Measurements from ENCODE around the gene TTC7B.

The TTC7B gene

DNA sequence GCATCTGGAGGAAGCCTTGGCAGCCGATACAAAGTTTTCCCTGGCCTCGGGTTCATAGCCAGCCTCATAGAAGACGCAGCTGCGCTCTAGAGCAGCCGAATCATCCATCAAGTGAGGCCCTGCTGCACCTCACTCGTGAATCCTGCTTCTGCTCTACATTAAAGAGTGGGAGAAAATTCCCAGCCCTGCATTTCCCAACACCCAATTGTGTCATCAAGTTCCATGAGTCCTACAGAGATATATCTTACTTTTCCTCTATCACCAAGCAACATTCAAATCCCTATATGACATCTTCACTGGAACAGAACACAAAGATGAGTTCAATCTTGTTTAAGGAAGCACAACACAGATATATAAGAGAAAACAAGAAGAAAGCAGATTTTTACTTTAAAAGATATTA, 139.3 kb downstream of the TTC7B start:
- no peaks in the 10 kb centered on the region for H3K9me3 Mint-ChIP-seq
- no peaks in the 10 kb centered on the region for H3K27me3 Mint-ChIP-seq
- H3K36me3 Mint-ChIP-seq (ENCODE audit: insufficient read depth): peaks cover 1% of the 10 kb centered on the region
- H3K4me1 Mint-ChIP-seq: peaks cover 11% of the 10 kb centered on the region
- no peak for ATAC-seq (replicated peaks; ENCODE audit: extremely low read depth, poor library complexity, severe bottlenecking)
- H3K27ac Mint-ChIP-seq (ENCODE audit: low read depth): no peak overlapping the region
- H3K4me3 Mint-ChIP-seq: no peak overlapping the region
- DNase-seq (ENCODE audit: low spot score in 2 of 2): no peak

DNA sequence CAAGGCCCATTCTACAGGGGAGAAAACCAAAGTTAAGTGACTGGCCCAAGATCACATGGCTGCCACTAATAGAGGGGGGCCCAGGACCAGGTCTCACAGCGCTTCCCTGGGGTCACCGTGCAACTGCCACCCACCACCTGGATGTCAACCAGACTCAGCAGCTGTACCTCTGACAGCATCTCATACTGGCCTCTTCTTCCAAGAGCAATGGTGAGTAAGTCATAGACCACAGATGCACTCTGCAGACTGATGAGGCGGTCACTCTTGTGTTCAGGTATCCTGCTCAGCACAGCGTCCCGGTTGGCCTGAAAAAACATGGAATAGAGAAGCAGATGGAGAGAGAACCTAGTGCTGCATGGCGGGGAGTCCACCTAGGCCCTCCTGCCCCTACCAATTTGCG, 139.9 kb downstream of the TTC7B start:
- H3K27me3 Mint-ChIP-seq: no peaks in the 10 kb centered on the region
- no peak overlapping the region for H3K27ac Mint-ChIP-seq (ENCODE audit: low read depth)
- no peaks in the 10 kb centered on the region for H3K9me3 Mint-ChIP-seq
- ATAC-seq (replicated peaks; ENCODE audit: extremely low read depth, poor library complexity, severe bottlenecking) (no peak), DNase-seq (ENCODE audit: low spot score in 2 of 2) (no peak)
- peaks cover 11% of the 10 kb centered on the region for H3K4me1 Mint-ChIP-seq
- peaks cover 1% of the 10 kb centered on the region for H3K36me3 Mint-ChIP-seq (ENCODE audit: insufficient read depth)
- H3K4me3 Mint-ChIP-seq: no peak overlapping the region

DNA sequence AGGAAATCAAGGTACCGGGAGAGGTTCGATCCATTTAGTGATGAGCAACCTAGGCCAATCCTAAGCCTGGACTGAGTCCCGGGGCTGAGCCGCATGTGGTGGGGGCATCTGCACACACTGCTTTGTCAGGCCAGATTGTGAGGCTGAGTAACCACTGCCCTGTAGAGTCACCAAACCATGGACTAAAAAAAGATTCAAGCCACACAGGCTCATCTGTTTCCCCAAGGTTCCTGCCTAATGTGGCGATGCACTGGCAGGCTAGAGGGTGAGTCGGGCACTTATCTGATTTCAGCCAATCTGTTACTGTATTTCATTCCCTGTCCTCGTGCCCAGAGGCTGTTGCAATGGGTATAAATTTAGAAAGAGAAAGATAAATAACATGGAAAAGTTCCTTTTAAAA, 140.8 kb downstream of the TTC7B start:
- no peaks in the 10 kb centered on the region for H3K27me3 Mint-ChIP-seq
- ATAC-seq (replicated peaks; ENCODE audit: extremely low read depth, poor library complexity, severe bottlenecking) (no peak), DNase-seq (ENCODE audit: low spot score in 2 of 2) (no peak)
- H3K36me3 Mint-ChIP-seq (ENCODE audit: insufficient read depth): peaks cover 1% of the 10 kb centered on the region
- no peak overlapping the region for H3K4me3 Mint-ChIP-seq
- no peak overlapping the region for H3K27ac Mint-ChIP-seq (ENCODE audit: low read depth)
- peaks cover 11% of the 10 kb centered on the region for H3K4me1 Mint-ChIP-seq
- H3K9me3 Mint-ChIP-seq: no peaks in the 10 kb centered on the region

DNA sequence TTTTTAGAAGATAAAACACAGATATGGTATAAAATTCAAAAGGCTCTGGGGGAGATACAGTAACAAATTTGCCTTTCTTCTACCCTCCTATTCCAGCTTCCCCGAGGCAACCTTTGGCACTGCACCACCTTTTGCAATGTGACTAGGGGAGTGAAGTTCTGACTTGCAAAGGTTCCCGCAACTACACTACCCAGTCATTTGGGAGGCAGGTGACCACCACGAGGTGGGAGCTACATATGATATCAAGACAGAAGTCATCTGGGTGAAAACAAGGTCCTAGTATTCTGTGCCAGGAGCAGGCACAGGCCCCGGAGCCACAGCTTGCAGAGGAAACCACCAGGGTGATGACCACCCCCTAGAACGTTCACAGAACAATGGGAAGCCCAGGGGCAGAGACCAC, 141.5 kb downstream of the TTC7B start:
- ATAC-seq (replicated peaks; ENCODE audit: extremely low read depth, poor library complexity, severe bottlenecking): no peak
- no peaks in the 10 kb centered on the region for H3K27me3 Mint-ChIP-seq
- no peaks in the 10 kb centered on the region for H3K9me3 Mint-ChIP-seq
- peaks cover 11% of the 10 kb centered on the region for H3K4me1 Mint-ChIP-seq
- peaks cover 1% of the 10 kb centered on the region for H3K36me3 Mint-ChIP-seq (ENCODE audit: insufficient read depth)
- H3K27ac Mint-ChIP-seq (ENCODE audit: low read depth): no peak overlapping the region
- DNase-seq (ENCODE audit: low spot score in 2 of 2): no peak
- no peak overlapping the region for H3K4me3 Mint-ChIP-seq

DNA sequence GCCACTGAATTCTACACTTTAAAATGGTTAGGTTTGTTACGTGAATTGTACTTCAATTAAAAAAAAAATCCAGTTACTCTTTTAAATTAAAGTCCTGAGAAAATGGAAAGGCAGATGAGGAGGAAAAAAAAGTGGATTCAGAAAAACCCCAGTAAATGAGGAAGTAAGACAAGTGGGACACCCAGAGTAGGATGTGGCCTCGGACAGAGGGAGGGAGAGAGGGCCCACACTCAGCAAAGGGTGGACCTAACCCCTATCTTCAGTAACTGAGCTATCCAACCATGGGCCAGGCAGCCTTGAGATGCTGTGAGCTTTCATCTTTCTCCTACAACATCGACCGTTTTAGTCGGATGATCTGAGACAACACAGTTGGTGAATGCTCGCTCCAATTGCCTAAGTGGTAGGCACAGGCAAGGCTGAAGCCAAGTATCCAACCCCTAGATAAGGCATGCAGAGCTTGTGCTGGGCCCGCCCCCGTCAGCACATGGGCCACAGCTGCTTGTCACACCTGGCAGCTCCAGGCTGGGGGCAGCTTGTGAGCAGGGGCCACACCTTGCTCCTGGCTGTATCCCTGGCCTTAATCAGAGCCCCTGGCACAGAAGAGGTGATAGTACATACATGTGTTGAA, 142.1 kb downstream of the TTC7B start:
- Mint-ChIP-seq H3K27ac (ENCODE audit: low read depth) (no peak overlapping the region), H3K4me3 (no peak overlapping the region), H3K36me3 (ENCODE audit: insufficient read depth) (peaks cover 1% of the 10 kb centered on the region), H3K9me3 (no peaks in the 10 kb centered on the region), H3K27me3 (no peaks in the 10 kb centered on the region), H3K4me1 (peaks cover 11% of the 10 kb centered on the region)
- no peak for ATAC-seq (replicated peaks; ENCODE audit: extremely low read depth, poor library complexity, severe bottlenecking)
- no peak for DNase-seq (ENCODE audit: low spot score in 2 of 2)

DNA sequence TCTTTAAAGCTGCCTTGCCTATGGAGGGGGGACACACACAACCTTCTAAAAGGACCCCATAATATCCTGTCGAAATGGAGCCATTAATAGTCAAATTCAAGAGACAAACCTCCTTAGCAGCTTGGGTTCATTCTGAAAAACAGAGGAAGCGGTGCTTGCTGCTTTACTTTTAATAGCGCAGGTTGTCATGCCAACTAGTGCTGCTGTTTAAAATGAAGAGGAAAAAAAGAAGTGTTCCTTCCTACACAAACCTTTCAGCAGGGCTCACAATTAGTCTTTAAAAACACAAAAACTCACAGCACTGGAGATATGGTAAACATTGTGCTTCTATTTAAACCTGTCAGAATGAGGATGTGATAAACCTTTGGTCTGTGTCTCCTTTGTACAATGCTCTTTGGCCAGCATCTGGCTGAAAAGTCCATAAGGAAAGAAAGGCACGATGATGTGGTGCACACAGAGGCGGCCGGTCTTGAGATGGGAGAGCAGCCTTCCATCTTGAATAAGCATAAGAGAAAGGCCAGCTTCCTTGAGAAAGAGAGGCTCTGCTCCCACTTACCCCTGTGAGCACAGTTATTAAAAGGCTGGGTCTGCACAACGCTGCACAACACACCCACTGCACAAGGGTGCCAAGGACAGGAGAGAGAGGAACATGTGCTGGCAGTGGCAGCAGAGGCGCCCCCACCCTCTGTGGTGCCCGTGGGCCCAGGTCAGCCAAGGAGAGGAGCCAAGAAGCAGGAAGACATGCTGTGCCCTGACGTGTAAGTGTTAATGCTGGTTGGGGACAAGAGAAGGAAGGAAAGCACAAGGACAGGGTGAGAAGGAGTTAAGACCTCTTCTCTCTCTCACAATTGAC, 144.6 kb downstream of the TTC7B start:
- no peak overlapping the region for H3K27ac Mint-ChIP-seq (ENCODE audit: low read depth)
- ATAC-seq (replicated peaks; ENCODE audit: extremely low read depth, poor library complexity, severe bottlenecking): no peak
- no peak for DNase-seq (ENCODE audit: low spot score in 2 of 2)
- H3K4me1 Mint-ChIP-seq: no peaks in the 10 kb centered on the region
- no peaks in the 10 kb centered on the region for H3K27me3 Mint-ChIP-seq
- H3K4me3 Mint-ChIP-seq: no peak overlapping the region
- no peaks in the 10 kb centered on the region for H3K9me3 Mint-ChIP-seq
- H3K36me3 Mint-ChIP-seq (ENCODE audit: insufficient read depth): peaks cover 1% of the 10 kb centered on the region

DNA sequence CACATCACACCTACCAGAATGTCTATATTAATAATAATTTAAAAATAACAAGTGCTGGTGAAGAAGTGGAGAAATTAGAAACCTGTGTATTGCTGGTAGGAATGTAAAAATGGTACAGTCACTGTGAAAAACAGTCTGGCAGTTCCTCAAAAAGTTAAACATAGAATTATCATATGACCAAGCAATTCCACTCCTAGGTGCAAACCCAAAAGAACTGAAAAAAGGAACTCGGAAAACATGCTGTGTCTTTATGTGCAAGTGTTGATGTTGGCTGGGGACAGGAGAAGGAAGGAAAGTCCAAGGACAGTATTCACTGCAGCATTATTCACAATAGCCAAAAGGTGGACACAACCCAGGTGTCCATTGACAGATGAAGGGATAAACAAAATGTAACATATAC, 146.5 kb downstream of the TTC7B start:
- Mint-ChIP-seq H3K9me3 (no peaks in the 10 kb centered on the region), H3K27me3 (no peaks in the 10 kb centered on the region), H3K4me1 (no peaks in the 10 kb centered on the region), H3K27ac (ENCODE audit: low read depth) (no peak overlapping the region), H3K4me3 (no peak overlapping the region), H3K36me3 (ENCODE audit: insufficient read depth) (no peaks in the 10 kb centered on the region)
- DNase-seq (ENCODE audit: low spot score in 2 of 2): no peak
- ATAC-seq (replicated peaks; ENCODE audit: extremely low read depth, poor library complexity, severe bottlenecking): no peak

DNA sequence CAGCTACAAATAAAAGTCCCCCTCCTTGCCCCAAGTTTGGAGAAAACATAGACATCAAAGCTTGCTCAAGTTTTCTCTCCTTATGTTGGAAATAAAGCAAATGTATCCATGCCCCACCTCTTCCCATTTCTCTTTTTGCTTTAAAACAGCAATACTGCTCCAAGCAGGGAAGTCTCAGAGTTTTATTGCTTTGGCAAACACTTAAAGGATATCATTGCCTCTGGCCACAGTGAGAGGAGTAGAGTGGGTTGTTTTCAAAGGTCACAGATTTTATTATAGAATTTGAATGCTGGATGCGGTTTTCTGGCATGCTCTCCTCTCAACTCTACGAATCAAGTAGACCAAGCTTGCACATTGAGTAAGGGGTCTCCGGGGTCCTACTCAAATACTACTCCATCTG, 149.7 kb downstream of the TTC7B start:
- Mint-ChIP-seq H3K4me1 (no peaks in the 10 kb centered on the region), H3K27me3 (no peaks in the 10 kb centered on the region), H3K4me3 (no peak overlapping the region), H3K27ac (ENCODE audit: low read depth) (no peak overlapping the region), H3K36me3 (ENCODE audit: insufficient read depth) (no peaks in the 10 kb centered on the region), H3K9me3 (no peaks in the 10 kb centered on the region)
- DNase-seq (ENCODE audit: low spot score in 2 of 2) (no peak), ATAC-seq (replicated peaks; ENCODE audit: extremely low read depth, poor library complexity, severe bottlenecking) (no peak)

DNA sequence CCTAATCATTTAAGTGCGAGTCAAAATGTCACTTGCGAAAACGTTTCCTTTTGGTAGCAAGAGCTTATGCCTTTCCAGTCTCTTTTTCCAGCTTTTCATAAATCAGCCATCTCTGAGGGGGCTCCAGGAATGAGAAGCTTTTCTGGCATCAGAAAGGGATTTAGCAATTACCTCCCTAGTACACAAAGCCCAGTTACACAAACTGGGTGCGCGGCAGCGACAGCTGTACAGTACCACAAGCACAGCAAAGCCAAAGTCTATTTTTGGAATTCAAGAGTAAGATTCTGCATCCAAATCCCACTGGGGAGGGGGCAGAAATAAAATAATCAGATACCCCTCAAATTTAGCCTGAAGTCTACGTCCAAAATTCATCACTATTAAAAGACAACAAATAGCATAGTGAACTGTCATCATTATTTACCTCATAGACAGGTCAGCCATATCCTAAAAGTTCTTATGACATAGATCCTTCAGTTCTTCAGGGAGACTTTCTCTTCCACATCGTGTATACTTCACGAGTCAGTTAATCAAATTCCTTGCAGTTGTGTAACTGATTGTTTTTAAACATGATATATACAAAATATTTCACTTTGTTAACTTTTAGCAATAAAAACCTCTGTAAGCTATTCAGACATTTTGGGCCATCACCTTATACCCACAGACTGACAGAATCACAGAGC, 150.8 kb downstream of the TTC7B start:
- Mint-ChIP-seq H3K36me3 (ENCODE audit: insufficient read depth) (no peaks in the 10 kb centered on the region), H3K4me1 (no peaks in the 10 kb centered on the region), H3K27ac (ENCODE audit: low read depth) (no peak overlapping the region), H3K4me3 (no peak overlapping the region), H3K27me3 (no peaks in the 10 kb centered on the region), H3K9me3 (no peaks in the 10 kb centered on the region)
- ATAC-seq (replicated peaks; ENCODE audit: extremely low read depth, poor library complexity, severe bottlenecking) (no peak), DNase-seq (ENCODE audit: low spot score in 2 of 2) (no peak)

DNA sequence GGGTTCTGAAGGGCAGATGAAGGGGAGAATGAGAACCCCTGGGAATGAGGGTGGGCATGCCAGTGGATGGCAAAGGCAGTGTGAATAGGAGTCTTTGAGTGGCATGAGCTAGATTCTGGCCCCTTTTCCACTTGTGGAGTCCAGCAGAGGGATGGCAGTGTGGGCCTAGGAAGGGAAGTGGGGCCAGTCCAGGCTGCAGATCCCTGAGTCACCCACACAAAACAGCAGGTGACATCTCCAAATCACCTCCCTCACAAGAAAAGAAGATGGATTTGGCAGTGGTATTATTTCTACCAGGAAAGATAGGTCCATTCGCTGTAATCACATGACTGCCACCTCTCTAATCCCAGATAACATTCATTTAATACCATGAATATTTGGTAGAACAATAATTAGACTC, 151.3 kb downstream of the TTC7B start:
- Mint-ChIP-seq H3K27ac (ENCODE audit: low read depth) (no peak overlapping the region), H3K36me3 (ENCODE audit: insufficient read depth) (no peaks in the 10 kb centered on the region), H3K4me1 (no peaks in the 10 kb centered on the region), H3K27me3 (no peaks in the 10 kb centered on the region), H3K9me3 (no peaks in the 10 kb centered on the region), H3K4me3 (no peak overlapping the region)
- DNase-seq (ENCODE audit: low spot score in 2 of 2) (no peak), ATAC-seq (replicated peaks; ENCODE audit: extremely low read depth, poor library complexity, severe bottlenecking) (no peak)

DNA sequence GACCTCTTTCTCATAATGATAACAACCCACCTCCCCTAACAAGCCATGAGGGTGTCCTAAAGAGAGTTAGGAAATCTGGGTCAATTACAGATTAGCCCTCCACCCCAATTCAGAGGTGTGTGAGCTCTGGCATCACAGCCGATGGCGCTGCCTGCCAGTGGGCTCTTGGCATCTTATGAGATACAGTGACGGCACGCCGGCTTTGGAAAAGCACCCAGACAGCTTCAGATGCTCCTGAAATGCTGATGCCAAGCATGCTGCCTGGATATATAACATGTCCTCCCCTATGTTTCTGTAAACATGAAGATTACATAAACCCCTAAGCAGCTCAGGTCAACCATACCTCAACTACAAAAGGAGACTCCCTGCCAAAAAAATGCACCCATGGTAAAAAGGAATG, 152.6 kb downstream of the TTC7B start:
- Mint-ChIP-seq H3K4me1 (no peaks in the 10 kb centered on the region), H3K9me3 (no peaks in the 10 kb centered on the region), H3K27ac (ENCODE audit: low read depth) (no peak overlapping the region), H3K27me3 (no peaks in the 10 kb centered on the region), H3K4me3 (no peak overlapping the region), H3K36me3 (ENCODE audit: insufficient read depth) (peaks cover 1% of the 10 kb centered on the region)
- ATAC-seq (replicated peaks; ENCODE audit: extremely low read depth, poor library complexity, severe bottlenecking) (no peak), DNase-seq (ENCODE audit: low spot score in 2 of 2) (no peak)

DNA sequence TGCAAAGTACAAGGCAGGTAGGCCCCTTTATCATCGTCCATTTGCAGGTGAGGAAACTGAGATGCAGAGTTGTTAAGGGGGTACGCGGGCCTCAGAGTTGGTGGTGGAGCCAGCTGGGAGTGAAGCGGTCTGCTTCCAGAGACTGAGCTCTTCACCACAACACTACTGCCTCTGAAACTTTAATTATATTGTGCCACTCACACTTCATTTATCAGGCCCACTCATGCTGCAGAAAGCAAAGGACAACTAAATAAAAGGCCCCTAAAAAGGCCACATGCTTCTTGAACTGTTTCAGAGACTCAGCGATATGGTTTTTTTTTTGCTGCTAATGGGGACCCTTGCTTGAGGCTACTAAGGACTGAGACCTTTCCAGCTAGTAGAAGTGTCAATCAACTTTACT, 153.1 kb downstream of the TTC7B start:
- Mint-ChIP-seq H3K27ac (ENCODE audit: low read depth) (no peak overlapping the region), H3K4me1 (no peaks in the 10 kb centered on the region), H3K27me3 (no peaks in the 10 kb centered on the region), H3K4me3 (no peak overlapping the region), H3K9me3 (no peaks in the 10 kb centered on the region), H3K36me3 (ENCODE audit: insufficient read depth) (peaks cover 1% of the 10 kb centered on the region)
- DNase-seq (ENCODE audit: low spot score in 2 of 2) (no peak), ATAC-seq (replicated peaks; ENCODE audit: extremely low read depth, poor library complexity, severe bottlenecking) (no peak)

DNA sequence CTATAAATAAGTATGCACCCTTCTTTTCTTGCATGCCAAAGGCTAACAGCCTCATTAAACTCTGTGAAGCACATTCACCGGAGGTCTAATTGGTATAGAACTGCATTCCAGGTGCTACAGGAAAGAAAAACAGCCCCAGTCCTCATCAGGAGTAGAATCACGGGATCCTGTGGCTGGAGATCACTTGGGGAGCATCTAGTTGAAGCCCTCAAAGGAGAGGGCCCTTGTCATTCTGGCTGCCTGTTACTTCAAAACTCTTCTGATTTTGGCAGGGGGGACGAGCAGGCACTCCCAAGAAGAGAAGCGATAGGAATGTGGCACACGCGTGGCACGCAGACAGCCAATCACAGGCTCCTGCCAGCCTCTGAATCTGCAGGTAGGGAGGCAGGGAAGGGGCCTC, 154.4 kb downstream of the TTC7B start:
- H3K27ac Mint-ChIP-seq (ENCODE audit: low read depth): no peak overlapping the region
- ATAC-seq (replicated peaks; ENCODE audit: extremely low read depth, poor library complexity, severe bottlenecking) (no peak), DNase-seq (ENCODE audit: low spot score in 2 of 2) (no peak)
- H3K4me3 Mint-ChIP-seq: no peak overlapping the region
- peaks cover 1% of the 10 kb centered on the region for H3K36me3 Mint-ChIP-seq (ENCODE audit: insufficient read depth)
- H3K9me3 Mint-ChIP-seq: no peaks in the 10 kb centered on the region
- H3K4me1 Mint-ChIP-seq: no peaks in the 10 kb centered on the region
- H3K27me3 Mint-ChIP-seq: no peaks in the 10 kb centered on the region
